HG03378 (cell line): Measurements from ENCODE around the gene THBS3.
A peak's percentile ranks its signal among the peaks of the same experiment; 100 is the strongest.
"Not testable (repeated sequence)": the region's sequence is repeated elsewhere in the genome, so short reads cannot be mapped to it uniquely, and the experiment has no call there.

Source experiments
- ATAC-seq: cut with Tn5 transposase; IDR thresholded peaks from one replicate; pipeline ENCODE4 v1.9.1; 2021; ENCODE audit warnings: mild to moderate bottlenecking, moderate library complexity; ENCODE audit not compliant: unreplicated experiment

THBS3 gene

GRCh38 chr1:155207806-155208540, at the start of gene THBS3:
TSS of gene THBS3 (minus strand) at chr1:155207897. CDS start at chr1:155207876, 21 bp downstream.
- ATAC-seq: no peak

GRCh38 chr1:155256058-155256852, 48.6 kb upstream of the THBS3 start:
- ATAC-seq: no peak

- ATAC-seq: no peak
Measured at GRCh38 chr1:155255243-155256007, 47.7 kb upstream of the THBS3 start, which contains the start of gene ENTREP3. TSS of gene ENTREP3 (minus strand) at chr1:155255483. CDS start at chr1:155254877, 606 bp downstream.

- no peak for ATAC-seq
Measured at GRCh38 chr1:155254714-155255242, 47.1 kb upstream of the THBS3 start.

GRCh38 chr1:155254228-155254713, 46.6 kb upstream of the THBS3 start:
- no peak for ATAC-seq

GRCh38 chr1:155253797-155254196, 46.1 kb upstream of the THBS3 start:
- no peak for ATAC-seq

GRCh38 chr1:155253208-155253607, 45.5 kb upstream of the THBS3 start:
- ATAC-seq: no peak

GRCh38 chr1:155251566-155251965, 43.9 kb upstream of the THBS3 start:
- ATAC-seq: no peak

GRCh38 chr1:155250633-155251449, 43.1 kb upstream of the THBS3 start:
- ATAC-seq: peak; percentile 73

- peak; percentile 19 for ATAC-seq
Measured at GRCh38 chr1:155250246-155250632, 42.5 kb upstream of the THBS3 start.

- no peak for ATAC-seq
Measured at GRCh38 chr1:155247667-155248553, 40.2 kb upstream of the THBS3 start.

- not testable (repeated sequence) for ATAC-seq
Measured at GRCh38 chr1:155246796-155247195, 39.1 kb upstream of the THBS3 start.

- no peak for ATAC-seq
Measured at GRCh38 chr1:155245163-155245524, 37.4 kb upstream of the THBS3 start.

GRCh38 chr1:155244368-155245162, 36.9 kb upstream of the THBS3 start:
- peak; percentile 73 for ATAC-seq

- no peak for ATAC-seq
Measured at GRCh38 chr1:155242805-155243358, 35.2 kb upstream of the THBS3 start.

- ATAC-seq: no peak
Measured at GRCh38 chr1:155241841-155242264, 34.2 kb upstream of the THBS3 start.

GRCh38 chr1:155241069-155241679, 33.5 kb upstream of the THBS3 start:
- ATAC-seq: no peak
